ENCODE measurements around the gene VKORC1. TPM values are rescaled to one million over a fixed set of nuclear protein-coding genes. Genes with fewer than 3 reads are reported as not detected.

Gene VKORC1
- total and polyA plus RNA-seq, 2 of the 4 experiments (the other 2 are of a cell fraction) = 65.2 to 317 TPM

DNA sequence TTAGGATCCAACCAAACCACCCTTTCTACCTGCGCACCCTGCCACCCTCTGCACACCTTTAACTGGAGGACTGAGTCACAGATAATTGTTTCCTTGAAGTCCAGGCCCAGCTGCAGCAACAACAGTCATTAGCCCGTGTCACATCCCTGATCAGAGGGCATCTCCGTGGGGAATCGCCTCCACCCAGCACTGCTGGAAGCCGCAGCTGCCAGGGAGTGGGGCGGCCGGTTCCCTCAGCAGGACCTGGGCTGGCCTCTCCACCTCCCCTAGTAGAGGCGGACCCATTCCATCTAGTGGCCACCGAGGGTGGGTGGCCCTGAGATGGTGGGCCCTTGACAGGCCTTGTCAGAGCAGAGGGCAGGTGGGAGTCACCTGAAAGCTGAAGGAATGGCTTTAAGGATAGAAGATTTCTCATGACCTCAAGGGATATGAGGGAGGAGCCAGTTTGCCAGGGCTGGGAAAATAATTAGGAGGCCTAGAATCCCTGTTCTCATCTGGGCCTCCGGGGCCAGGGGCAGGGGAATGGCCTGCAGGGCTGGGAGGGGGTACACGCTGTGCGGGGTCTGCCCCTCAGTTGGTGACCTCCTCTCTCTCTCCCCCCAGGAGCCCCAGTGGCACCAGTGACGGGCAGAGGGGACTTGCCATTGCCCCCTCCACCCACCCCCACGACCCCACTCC, 12.1 kb downstream of the VKORC1 start:
- CTCF ChIA-PET = no interaction called here
- Histone ChIP-seq H2AFZ (replicated peaks; ENCODE audit: low read length, poor library complexity) (no peak overlapping the region), H3K9ac (ENCODE audit: low read depth, low read length) (no peak overlapping the region), H3K4ac (ENCODE audit: low read depth, low read length) (no peak overlapping the region), H2AK9ac (replicated peaks; ENCODE audit: low read depth, low read length, poor library complexity) (no peak overlapping the region), H3K23ac (ENCODE audit: low read depth, low read length) (no peak overlapping the region), H3K14ac (replicated peaks; ENCODE audit: low read depth, low read length) (no peak overlapping the region), H4K8ac (ENCODE audit: low read depth in 2 of 2, low read length in 2 of 2) (no peak overlapping the region), H2BK120ac (ENCODE audit: low read depth, low read length) (no peak overlapping the region), H2AK5ac (ENCODE audit: low read depth, low read length) (no peak overlapping the region), H2BK15ac (ENCODE audit: low read depth, low read length) (no peak overlapping the region), H2BK5ac (ENCODE audit: low read depth, low read length, poor library complexity, severe bottlenecking) (no peak overlapping the region), H3K4me3 (ENCODE audit: insufficient read depth, low read depth, low read length) (no peak overlapping the region), H3K4me1 (ENCODE audit: control insufficient read depth, insufficient read depth, low read length) (no peaks in the 10 kb centered on the region), H3K79me1 (ENCODE audit: low read depth in 1 of 2, low read length in 2 of 2) (peaks cover 14 to 52% of the 10 kb centered on the region in 2 experiments), H4K5ac (ENCODE audit: low read depth, low read length) (no peak overlapping the region), H4K20me1 (ENCODE audit: insufficient read depth, low read length) (peaks cover 21% of the 10 kb centered on the region), H3K18ac (ENCODE audit: low read depth, low read length) (no peak overlapping the region), H3K27me3 (ENCODE audit: control insufficient read depth, insufficient read depth, low read length) (no peaks in the 10 kb centered on the region), H3K36me3 (ENCODE audit: control insufficient read depth, insufficient read depth, low read length) (peaks cover 79% of the 10 kb centered on the region), H3K9me3 (ENCODE audit: control insufficient read depth, insufficient read depth, low read length) (no peaks in the 10 kb centered on the region), H4K91ac (ENCODE audit: insufficient read depth, low read depth, low read length) (no peak overlapping the region), H3K4me2 (ENCODE audit: low read depth, low read length) (no peak overlapping the region), H3K27ac (ENCODE audit: insufficient read depth, low read length) (no peak overlapping the region), H3K56ac (ENCODE audit: extremely low read depth, insufficient read depth, low read length) (no peak overlapping the region), H2BK20ac (ENCODE audit: low read depth, low read length) (no peak overlapping the region), H3K9me1 (ENCODE audit: insufficient read depth, low read length) (peaks cover 3% of the 10 kb centered on the region; the same call in 1 of the 2 replicates)
- dilution Hi-C loops (cut with HindIII; ENCODE audit: low sequenced_read_pairs, unreplicated experiment) = no loop called here
- WGBS, 2 experiments (ENCODE audit: extremely low coverage in 2 of 2, insufficient read length in 1 of 2) = 87% methylated on average over 3 of the region's 14 CpGs; no CpG with 5 or more reads in 1 of the 2 experiments
- no TSS peak for BruUV-seq (replicated peaks)
- in situ Hi-C loops (cut with MboI; ENCODE audit: low sequenced_read_pairs) = loop anchor here (10.0 kb wide), 1 partner anchor 98 kb away; the partner anchor contains the start of gene HSD3B7
- DNase-seq (no peak), ATAC-seq (ENCODE audit: low read depth) (no peak)
- intact Hi-C loops (cut with micrococcal nuclease) = no loop called here
- TF ChIP-seq MAZ (IDR thresholded peaks at IDR 0.05; ENCODE audit: borderline replicate concordance, low read depth, low read length) = no peak
- TF ChIP-seq RCOR1 (IDR thresholded peaks at IDR 0.05; ENCODE audit: insufficient replicate concordance, low read length) = no peak
- TF ChIP-seq POLR2A (IDR thresholded peaks at IDR 0.05; ENCODE audit: low read depth, low read length) = no peak
- no peak for TF ChIP-seq SMC3 (IDR thresholded peaks at IDR 0.05; ENCODE audit: low read depth, low read length)
- TF ChIP-seq CHD1 (IDR thresholded peaks at IDR 0.05; ENCODE audit: low read depth, low read length) = no peak
- TF ChIP-seq BHLHE40 (IDR thresholded peaks at IDR 0.05; ENCODE audit: low read depth, low read length) = no peak
- TF ChIP-seq MXI1 (IDR thresholded peaks at IDR 0.05; ENCODE audit: borderline replicate concordance, low read depth, low read length) = no peak
- TF ChIP-seq, protein P1, sequence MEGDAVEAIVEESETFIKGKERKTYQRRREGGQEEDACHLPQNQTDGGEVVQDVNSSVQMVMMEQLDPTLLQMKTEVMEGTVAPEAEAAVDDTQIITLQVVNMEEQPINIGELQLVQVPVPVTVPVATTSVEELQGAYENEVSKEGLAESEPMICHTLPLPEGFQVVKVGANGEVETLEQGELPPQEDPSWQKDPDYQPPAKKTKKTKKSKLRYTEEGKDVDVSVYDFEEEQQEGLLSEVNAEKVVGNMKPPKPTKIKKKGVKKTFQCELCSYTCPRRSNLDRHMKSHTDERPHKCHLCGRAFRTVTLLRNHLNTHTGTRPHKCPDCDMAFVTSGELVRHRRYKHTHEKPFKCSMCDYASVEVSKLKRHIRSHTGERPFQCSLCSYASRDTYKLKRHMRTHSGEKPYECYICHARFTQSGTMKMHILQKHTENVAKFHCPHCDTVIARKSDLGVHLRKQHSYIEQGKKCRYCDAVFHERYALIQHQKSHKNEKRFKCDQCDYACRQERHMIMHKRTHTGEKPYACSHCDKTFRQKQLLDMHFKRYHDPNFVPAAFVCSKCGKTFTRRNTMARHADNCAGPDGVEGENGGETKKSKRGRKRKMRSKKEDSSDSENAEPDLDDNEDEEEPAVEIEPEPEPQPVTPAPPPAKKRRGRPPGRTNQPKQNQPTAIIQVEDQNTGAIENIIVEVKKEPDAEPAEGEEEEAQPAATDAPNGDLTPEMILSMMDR (conservative IDR thresholded peaks at IDR 0.05; ENCODE audit: low read depth, low read length) = no peak
- POLR2A ChIA-PET (ENCODE audit: unreplicated experiment) = no interaction called here
